ENCODE results near the gene MAST1.
A peak's percentile ranks its signal among the peaks of the same experiment; 100 is the strongest.
"Not testable (repeated sequence)": the region's sequence is repeated elsewhere in the genome, so short reads cannot be mapped to it uniquely, and the experiment has no call there.

Gene MAST1

GRCh38 chr19:12838182-12838885 is at the start of gene MAST1:
TSS of gene MAST1 (plus strand) at chr19:12838515. CDS start at chr19:12838573, 58 bp downstream.
- no peak for DNase-seq

- peak; percentile 45 for DNase-seq
These were observed 49.6 kb upstream of the MAST1 start for GRCh38 chr19:12788682-12789097.

GRCh38 chr19:12789098-12789903 is 49.0 kb upstream of the MAST1 start:
- no peak for DNase-seq

- peak; percentile 90 for DNase-seq
These were observed 48.3 kb upstream of the MAST1 start for GRCh38 chr19:12789904-12790619.

GRCh38 chr19:12790628-12791344 is 47.5 kb upstream of the MAST1 start:
- no peak for DNase-seq

- DNase-seq, result peak; percentile 78
These were observed 46.8 kb upstream of the MAST1 start, which contains the start of gene JUNB for GRCh38 chr19:12791345-12792050. TSS of gene JUNB (plus strand) at chr19:12791486. CDS start at chr19:12791772, 286 bp downstream.

GRCh38 chr19:12792051-12792852 is 46.1 kb upstream of the MAST1 start:
- DNase-seq, result peak; percentile 32

- DNase-seq, result no peak
These were observed 45.4 kb upstream of the MAST1 start for GRCh38 chr19:12792853-12793289.

- DNase-seq, result peak; percentile 85
These were observed 44.8 kb upstream of the MAST1 start for GRCh38 chr19:12793290-12794195.

GRCh38 chr19:12794196-12794941 is 43.9 kb upstream of the MAST1 start:
- DNase-seq, result no peak

GRCh38 chr19:12794971-12795381 is 43.3 kb upstream of the MAST1 start:
- no peak for DNase-seq

- DNase-seq, result peak; percentile 79
These were observed 41.9 kb upstream of the MAST1 start for GRCh38 chr19:12796146-12797071.

GRCh38 chr19:12797141-12797587 is 41.2 kb upstream of the MAST1 start:
- DNase-seq, result no peak

- not testable (repeated sequence) for DNase-seq
These were observed 40.7 kb upstream of the MAST1 start for GRCh38 chr19:12797607-12798006.

- no peak for DNase-seq
These were observed 38.4 kb upstream of the MAST1 start for GRCh38 chr19:12799742-12800465.

- DNase-seq, result no peak
These were observed 37.9 kb upstream of the MAST1 start for GRCh38 chr19:12800466-12800770.

- DNase-seq, result no peak
These were observed 37.3 kb upstream of the MAST1 start for GRCh38 chr19:12800923-12801465.

Measured in KG1 (cell line).